Esophagus muscularis mucosa (tissue), 4 donors: ENCODE results near the gene FGF9. TPM values are rescaled to one million over a fixed set of nuclear protein-coding genes. Genes with fewer than 3 reads are reported as not detected.

ENCODE experiments used
- DNase-seq: peaks from one replicate; pipeline ENCODE4 v3.0.0-alpha.2; 2017; ENCODE audit errors: extremely low spot score
- H3K27ac ChIP-seq, 4 donors: fragments of 200-600 bp; sonication (generic); replicated peaks in 1 of 4; 1 replicate in 3 of 4; 2 replicates in 1 of 4; pipeline ENCODE4 v1.5.1; 2016 to 2019; ENCODE audit warnings: mild to moderate bottlenecking in 1 of 4
- H3K27me3 ChIP-seq, 4 donors: fragments of 200-600 bp; sonication (generic); one replicate each; pipeline versions ENCODE4 v1.5.1 to v1.6.0; 2016 to 2019
- H3K36me3 ChIP-seq, 4 donors: fragments of 200-600 bp; sonication (generic); one replicate each; pipeline ENCODE4 v1.5.1; 2016 to 2019
- H3K4me1 ChIP-seq, 4 donors: fragments of 200-600 bp; sonication (generic); one replicate each; pipeline ENCODE4 v1.5.1; 2016 to 2019
- H3K4me3 ChIP-seq, 4 donors: fragments of 200-600 bp; sonication (generic); 1 replicate in 2 of 4; 2 replicates in 2 of 4; pipeline ENCODE4 v1.5.1; 2016 to 2019; ENCODE audit warnings: mild to moderate bottlenecking in 4 of 4, moderate library complexity in 1 of 4
- H3K9me3 ChIP-seq, 4 donors: fragments of 200-600 bp; sonication (generic); 1 replicate in 3 of 4; 2 replicates in 1 of 4; pipeline ENCODE4 v1.5.1; 2016 to 2019
- CTCF ChIP-seq, 3 experiments: fragments of 200-600 bp in 2 of 3; fragments of 450-650 bp in 1 of 3; sonication (generic) in 2 of 3; IDR thresholded peaks; one replicate each; pipeline ENCODE4 v1.5.1; 2017 to 2019; ENCODE audit warnings: antibody characterized with exemption in 3 of 3, mild to moderate bottlenecking in 2 of 3, moderate library complexity in 1 of 3
- EP300 ChIP-seq: sonication (generic); formaldehyde crosslinking; IDR thresholded peaks from one replicate; pipeline ENCODE4 v1.6.1; 2017; ENCODE audit warnings: antibody characterized with exemption
- POLR2A ChIP-seq: fragments of 450-650 bp; IDR thresholded peaks from one replicate; pipeline ENCODE4 v1.6.1; 2017; ENCODE audit warnings: antibody characterized with exemption, moderate library complexity, mild to moderate bottlenecking, low read depth
- POLR2AphosphoS5 ChIP-seq, 2 donors: sonication (generic); formaldehyde crosslinking; IDR thresholded peaks; one replicate each; pipeline ENCODE4 v1.6.1; 2017; ENCODE audit warnings: antibody characterized with exemption in 2 of 2
- WGBS: methylation state at CpG from one replicate; pipeline ENCODE4 v1.1.5; 2018; 5-methylcytosine and 5-hydroxymethylcytosine counted together
- intact Hi-C: fragments of 100-400 bp; cut with DNase I; formaldehyde crosslinking; loops from one replicate; pipeline ENCODE4 v1.15.1; 2023
- total RNA-seq, 4 donors: library from RNA; depleted of rRNA; stranded (reverse); fragments of >200 nt; gene quantifications; one replicate each; pipeline versions ENCODE4 v1.1.0 to v1.2.1, GENCODE V29; 2016

The FGF9 gene
- total RNA-seq, 4 donors from 2014 or later: 0.50 to 1.9 (median 1.5) TPM

GRCh38 chr13:21690955-21691354 lies 20.1 kb downstream of the FGF9 start:
- Histone ChIP-seq H3K27me3 (peaks cover 0 to 24% (median 0%) of the 10 kb centered on the region in 4 donors), H3K9me3 (no peaks in the 10 kb centered on the region), H3K36me3 (no peaks in the 10 kb centered on the region), H3K4me1 (peaks cover 0 to 9% (median 0%) of the 10 kb centered on the region in 4 donors), H3K27ac (no peak overlapping the region), H3K4me3 (no peak overlapping the region)
- no peak for TF ChIP-seq POLR2A
- no peak for TF ChIP-seq POLR2AphosphoS5 (IDR thresholded peaks at IDR 0.05)
- no peak for TF ChIP-seq EP300
- TF ChIP-seq CTCF (IDR thresholded peaks at IDR 0.05): no peak
- intact Hi-C loops: no loop called here
- 79% methylated on average over 2 of the region's 2 CpGs for WGBS
- no peak for DNase-seq

GRCh38 chr13:21691500-21691899 lies 20.6 kb downstream of the FGF9 start:
- DNase-seq: no peak
- intact Hi-C loops: no loop called here
- TF ChIP-seq EP300: no peak
- TF ChIP-seq CTCF (IDR thresholded peaks at IDR 0.05): no peak
- TF ChIP-seq POLR2AphosphoS5 (IDR thresholded peaks at IDR 0.05): no peak
- TF ChIP-seq POLR2A: no peak

GRCh38 chr13:21691928-21692327 lies 21.1 kb downstream of the FGF9 start:
- TF ChIP-seq POLR2AphosphoS5 (IDR thresholded peaks at IDR 0.05) (no peak), EP300 (no peak), CTCF (IDR thresholded peaks at IDR 0.05) (no peak), POLR2A (no peak)

More at GRCh38 chr13:21691500-21691899, 20.6 kb downstream of the FGF9 start:
- H3K4me1 ChIP-seq: peaks cover 0 to 9% (median 0%) of the 10 kb centered on the region in 4 donors
- WGBS: 83% methylated on average over 10 of the region's 10 CpGs
- H3K27me3 ChIP-seq: peaks cover 0 to 24% (median 0%) of the 10 kb centered on the region in 4 donors
- H3K9me3 ChIP-seq: no peaks in the 10 kb centered on the region
- H3K4me3 ChIP-seq: no peak overlapping the region
- H3K36me3 ChIP-seq: no peaks in the 10 kb centered on the region
- no peak overlapping the region for H3K27ac ChIP-seq

GRCh38 chr13:21694831-21695230 lies 24.0 kb downstream of the FGF9 start:
- peaks cover 0 to 22% (median 0%) of the 10 kb centered on the region in 4 donors for H3K27me3 ChIP-seq
- TF ChIP-seq POLR2A (no peak), EP300 (no peak), CTCF (IDR thresholded peaks at IDR 0.05) (no peak), POLR2AphosphoS5 (IDR thresholded peaks at IDR 0.05) (no peak)
- no peak overlapping the region for H3K27ac ChIP-seq
- WGBS: 76% methylated on average over 4 of the region's 4 CpGs
- no peak overlapping the region for H3K4me3 ChIP-seq
- H3K36me3 ChIP-seq: no peaks in the 10 kb centered on the region
- intact Hi-C loops: no loop called here
- no peak for DNase-seq
- H3K9me3 ChIP-seq: no peaks in the 10 kb centered on the region
- peaks cover 0 to 11% (median 0%) of the 10 kb centered on the region in 4 donors for H3K4me1 ChIP-seq

More at GRCh38 chr13:21691928-21692327, 21.1 kb downstream of the FGF9 start:
- Histone ChIP-seq H3K4me1 (peaks cover 0 to 9% (median 0%) of the 10 kb centered on the region in 4 donors), H3K9me3 (no peaks in the 10 kb centered on the region), H3K27me3 (peaks cover 0 to 24% (median 0%) of the 10 kb centered on the region in 4 donors), H3K4me3 (no peak overlapping the region), H3K27ac (no peak overlapping the region), H3K36me3 (no peaks in the 10 kb centered on the region)
- 79% methylated on average over 5 of the region's 5 CpGs for WGBS
- intact Hi-C loops: no loop called here
- DNase-seq: no peak

GRCh38 chr13:21695546-21695945 lies 24.7 kb downstream of the FGF9 start:
- Histone ChIP-seq H3K4me1 (peaks cover 0 to 11% (median 0%) of the 10 kb centered on the region in 4 donors), H3K27me3 (peaks cover 0 to 18% (median 0%) of the 10 kb centered on the region in 4 donors), H3K36me3 (no peaks in the 10 kb centered on the region), H3K9me3 (no peaks in the 10 kb centered on the region), H3K4me3 (no peak overlapping the region), H3K27ac (no peak overlapping the region)
- intact Hi-C loops: no loop called here
- TF ChIP-seq POLR2AphosphoS5 (IDR thresholded peaks at IDR 0.05) (no peak), POLR2A (no peak), EP300 (no peak), CTCF (IDR thresholded peaks at IDR 0.05) (no peak)
- 80% methylated on average over 4 of the region's 4 CpGs for WGBS
- DNase-seq: no peak
